ENCODE measurements around the gene SEMA5A.

Gene SEMA5A

GRCh38 chr5:9375756-9376155 is 170.1 kb downstream of the SEMA5A start:
- no peak overlapping the region for H3K4me3 ChIP-seq (ENCODE audit: low read depth, low read length)
- TF ChIP-seq, protein P1, sequence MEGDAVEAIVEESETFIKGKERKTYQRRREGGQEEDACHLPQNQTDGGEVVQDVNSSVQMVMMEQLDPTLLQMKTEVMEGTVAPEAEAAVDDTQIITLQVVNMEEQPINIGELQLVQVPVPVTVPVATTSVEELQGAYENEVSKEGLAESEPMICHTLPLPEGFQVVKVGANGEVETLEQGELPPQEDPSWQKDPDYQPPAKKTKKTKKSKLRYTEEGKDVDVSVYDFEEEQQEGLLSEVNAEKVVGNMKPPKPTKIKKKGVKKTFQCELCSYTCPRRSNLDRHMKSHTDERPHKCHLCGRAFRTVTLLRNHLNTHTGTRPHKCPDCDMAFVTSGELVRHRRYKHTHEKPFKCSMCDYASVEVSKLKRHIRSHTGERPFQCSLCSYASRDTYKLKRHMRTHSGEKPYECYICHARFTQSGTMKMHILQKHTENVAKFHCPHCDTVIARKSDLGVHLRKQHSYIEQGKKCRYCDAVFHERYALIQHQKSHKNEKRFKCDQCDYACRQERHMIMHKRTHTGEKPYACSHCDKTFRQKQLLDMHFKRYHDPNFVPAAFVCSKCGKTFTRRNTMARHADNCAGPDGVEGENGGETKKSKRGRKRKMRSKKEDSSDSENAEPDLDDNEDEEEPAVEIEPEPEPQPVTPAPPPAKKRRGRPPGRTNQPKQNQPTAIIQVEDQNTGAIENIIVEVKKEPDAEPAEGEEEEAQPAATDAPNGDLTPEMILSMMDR (IDR thresholded peaks at IDR 0.05) = no peak
- H2AFZ ChIP-seq = no peak overlapping the region
- no peaks in the 10 kb centered on the region for H3K4me1 ChIP-seq
- H3K27ac ChIP-seq = no peak overlapping the region
- H3K79me2 ChIP-seq = no peaks in the 10 kb centered on the region
- H3K36me3 ChIP-seq (ENCODE audit: control insufficient read depth, insufficient read depth, low read length) = no peaks in the 10 kb centered on the region
- no peaks in the 10 kb centered on the region for H3K9me3 ChIP-seq (ENCODE audit: control insufficient read depth, low read length)
- no peaks in the 10 kb centered on the region for H3K27me3 ChIP-seq (ENCODE audit: control insufficient read depth, insufficient read depth, low read length)
- H3K9ac ChIP-seq = no peak overlapping the region
- H3K4me2 ChIP-seq (ENCODE audit: low read length) = no peak overlapping the region

DNA sequence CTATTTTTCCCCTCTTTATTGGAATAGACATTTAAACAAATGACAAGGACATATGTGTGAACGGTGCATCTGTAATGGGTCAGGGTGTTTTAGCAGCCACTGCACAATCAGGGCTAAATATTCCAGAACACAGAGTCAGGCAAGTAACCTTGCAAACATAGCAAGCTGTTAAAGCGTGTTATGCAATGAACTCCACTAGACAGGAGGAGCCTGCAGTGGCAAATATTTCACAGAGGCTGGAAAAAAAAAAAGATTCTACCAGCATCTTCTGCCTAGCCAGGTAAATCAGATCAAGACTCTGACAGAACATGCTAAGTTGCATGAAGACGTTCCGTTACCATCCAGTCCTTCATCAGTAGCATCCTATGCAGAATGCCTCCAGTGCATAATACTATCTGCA is 171.8 kb downstream of the SEMA5A start:
- no peak overlapping the region for H3K27ac ChIP-seq
- no peak overlapping the region for H3K9ac ChIP-seq

DNA sequence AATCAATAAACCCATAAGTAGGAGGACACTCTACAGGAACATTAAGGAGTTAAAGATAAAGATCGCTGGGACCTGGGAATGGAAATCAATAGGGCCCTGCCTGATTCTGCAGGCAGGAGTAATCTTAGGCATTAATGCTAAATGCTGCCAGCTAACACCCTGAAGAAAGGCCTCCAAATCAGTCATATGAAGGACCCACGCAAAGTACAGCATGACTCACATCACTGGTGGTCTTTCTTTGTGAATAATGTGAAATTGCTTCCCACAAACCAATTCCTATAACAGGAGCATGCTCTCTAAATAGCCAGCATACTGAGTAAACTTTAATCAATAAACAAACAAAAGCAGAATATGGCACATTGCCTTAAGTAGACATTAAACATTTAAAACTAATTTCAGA is 172.3 kb downstream of the SEMA5A start:
- Histone ChIP-seq H3K27me3 (ENCODE audit: control insufficient read depth, insufficient read depth, low read length) (no peaks in the 10 kb centered on the region), H3K36me3 (ENCODE audit: control insufficient read depth, insufficient read depth, low read length) (no peaks in the 10 kb centered on the region), H3K9me3 (ENCODE audit: control insufficient read depth, low read length) (no peaks in the 10 kb centered on the region), H3K4me1 (no peaks in the 10 kb centered on the region), H2AFZ (no peak overlapping the region), H3K27ac (no peak overlapping the region), H3K9ac (no peak overlapping the region), H3K4me2 (ENCODE audit: low read length) (no peak overlapping the region), H3K4me3 (ENCODE audit: low read depth, low read length) (no peak overlapping the region), H3K79me2 (no peaks in the 10 kb centered on the region)
- TF ChIP-seq, protein P1 (IDR thresholded peaks at IDR 0.05) = no peak

More for the DNA sequence above, 171.8 kb downstream of the SEMA5A start:
- Histone ChIP-seq H3K27me3 (ENCODE audit: control insufficient read depth, insufficient read depth, low read length) (no peaks in the 10 kb centered on the region), H3K4me3 (ENCODE audit: low read depth, low read length) (no peak overlapping the region), H3K4me1 (no peaks in the 10 kb centered on the region), H3K79me2 (no peaks in the 10 kb centered on the region), H3K9me3 (ENCODE audit: control insufficient read depth, low read length) (no peaks in the 10 kb centered on the region), H3K36me3 (ENCODE audit: control insufficient read depth, insufficient read depth, low read length) (no peaks in the 10 kb centered on the region), H2AFZ (no peak overlapping the region), H3K4me2 (ENCODE audit: low read length) (no peak overlapping the region)
- TF ChIP-seq, protein P1 (IDR thresholded peaks at IDR 0.05) = no peak

DNA sequence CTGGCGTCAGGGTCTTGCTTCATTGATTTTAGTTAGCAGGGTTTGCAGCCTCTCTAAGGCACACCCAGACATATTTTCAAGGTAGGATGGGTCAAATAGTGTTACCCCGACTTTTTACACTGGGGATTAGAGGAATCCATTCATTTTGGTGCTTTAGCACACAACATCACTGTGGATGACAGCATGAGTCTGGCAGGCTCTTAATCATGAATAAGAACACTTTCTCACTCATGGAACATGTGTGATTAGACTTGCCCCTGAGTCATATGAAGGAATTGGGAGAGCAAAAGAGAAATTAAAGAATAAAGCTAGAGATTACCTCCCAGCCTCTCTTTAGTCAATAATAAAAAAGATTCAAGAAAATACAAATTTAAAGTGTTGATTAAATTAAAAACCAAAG is 175.6 kb downstream of the SEMA5A start:
- H3K9me3 ChIP-seq (ENCODE audit: control insufficient read depth, low read length) = no peaks in the 10 kb centered on the region
- H3K9ac ChIP-seq = no peak overlapping the region
- no peaks in the 10 kb centered on the region for H3K27me3 ChIP-seq (ENCODE audit: control insufficient read depth, insufficient read depth, low read length)
- H3K36me3 ChIP-seq (ENCODE audit: control insufficient read depth, insufficient read depth, low read length) = no peaks in the 10 kb centered on the region
- H3K79me2 ChIP-seq = no peaks in the 10 kb centered on the region
- no peaks in the 10 kb centered on the region for H3K4me1 ChIP-seq
- no peak overlapping the region for H3K27ac ChIP-seq
- no peak overlapping the region for H2AFZ ChIP-seq
- TF ChIP-seq, protein P1 (IDR thresholded peaks at IDR 0.05) = no peak
- no peak overlapping the region for H3K4me3 ChIP-seq (ENCODE audit: low read depth, low read length)
- no peak overlapping the region for H3K4me2 ChIP-seq (ENCODE audit: low read length)

GRCh38 chr5:9365512-9365911 is 180.4 kb downstream of the SEMA5A start:
- H3K9ac ChIP-seq = no peak overlapping the region
- H3K79me2 ChIP-seq = no peaks in the 10 kb centered on the region
- no peaks in the 10 kb centered on the region for H3K4me1 ChIP-seq
- no peak overlapping the region for H3K4me2 ChIP-seq (ENCODE audit: low read length)
- H3K36me3 ChIP-seq (ENCODE audit: control insufficient read depth, insufficient read depth, low read length) = no peaks in the 10 kb centered on the region
- H2AFZ ChIP-seq = no peak overlapping the region
- TF ChIP-seq, protein P1 (IDR thresholded peaks at IDR 0.05) = no peak
- no peaks in the 10 kb centered on the region for H3K9me3 ChIP-seq (ENCODE audit: control insufficient read depth, low read length)
- no peaks in the 10 kb centered on the region for H3K27me3 ChIP-seq (ENCODE audit: control insufficient read depth, insufficient read depth, low read length)
- H3K4me3 ChIP-seq (ENCODE audit: low read depth, low read length) = no peak overlapping the region
- no peak overlapping the region for H3K27ac ChIP-seq
